ENCODE measurements around the gene C1QTNF8. TPM values are rescaled to one million over a fixed set of nuclear protein-coding genes. Genes with fewer than 3 reads are reported as not detected.

C1QTNF8 gene
- total and polyA plus RNA-seq, 2 donors (not counting 1 experiment from before 2014, with no cell fraction given) = not detected

GRCh38 chr16:1084971-1085370 is 11.1 kb downstream of the C1QTNF8 start:
- Mint-ChIP-seq H3K4me1 (no peaks in the 10 kb centered on the region), H3K4me3 (no peak overlapping the region), H3K27ac (no peak overlapping the region), H3K9me3 (ENCODE audit: insufficient read depth) (peaks cover 7% of the 10 kb centered on the region), H3K27me3 (peaks cover 7% of the 10 kb centered on the region)
- H3K9me3 ChIP-seq (ENCODE audit: control extremely low read depth in 1 of 3, control insufficient read depth in 2 of 3, insufficient read depth in 1 of 3, low read length in 2 of 3) = peaks cover 0 to 46% (median 14%) of the 10 kb centered on the region in 3 donors
- no peak for TF ChIP-seq CTCF (IDR thresholded peaks at IDR 0.05)
- no peaks in the 10 kb centered on the region for H3K4me1 ChIP-seq (ENCODE audit: control insufficient read depth in 2 of 2, insufficient read depth in 2 of 2, low read length in 2 of 2)
- ATAC-seq (ENCODE audit: low read depth) (no peak), DNase-seq (no peak)
- H3K27me3 ChIP-seq (replicated peaks in 1 of 4; ENCODE audit: control extremely low read depth in 1 of 4, control insufficient read depth in 3 of 4, insufficient read depth in 4 of 4, low read length in 3 of 4) = peaks cover 0 to 48% (median 0%) of the 10 kb centered on the region in 4 experiments
- no peaks in the 10 kb centered on the region for H3K79me2 ChIP-seq (ENCODE audit: control insufficient read depth, insufficient read depth, low read length)
- H2AFZ ChIP-seq (ENCODE audit: insufficient read depth, low read depth, low read length, poor library complexity, severe bottlenecking) = no peak overlapping the region
- ChIA-PET CTCF (no interaction called here), POLR2A (no interaction called here)
- WGBS (ENCODE audit: insufficient coverage) = 87% methylated on average over 4 of the region's 6 CpGs
- intact Hi-C loops (cut with micrococcal nuclease) = no loop called here
- no peaks in the 10 kb centered on the region for H3K36me3 ChIP-seq (replicated peaks in 1 of 2; ENCODE audit: control extremely low read depth in 1 of 2, control insufficient read depth in 1 of 2, extremely low read depth in 1 of 2, insufficient read depth in 2 of 2, low read length in 1 of 2)
- H3K27ac ChIP-seq (ENCODE audit: low read length in 2 of 2) = no peak overlapping the region
- no peak overlapping the region for H3K4me2 ChIP-seq (replicated peaks; ENCODE audit: low read depth, low read length, poor library complexity, severe bottlenecking)
- H3K4me3 ChIP-seq (ENCODE audit: control extremely low read depth in 1 of 5, extremely low read depth in 1 of 5, insufficient read depth in 1 of 5, low read depth in 2 of 5, low read length in 4 of 5) = no peak overlapping the region
- H3K9ac ChIP-seq (ENCODE audit: low read length) = no peak overlapping the region
- H4K20me1 ChIP-seq (ENCODE audit: control insufficient read depth, insufficient read depth, low read length, poor library complexity, severe bottlenecking) = no peaks in the 10 kb centered on the region

GRCh38 chr16:1082952-1083675 is 12.9 kb downstream of the C1QTNF8 start:
- no peak overlapping the region for H3K4me3 ChIP-seq (ENCODE audit: control extremely low read depth in 1 of 5, extremely low read depth in 1 of 5, insufficient read depth in 1 of 5, low read depth in 2 of 5, low read length in 4 of 5)
- intact Hi-C loops (cut with micrococcal nuclease) = no loop called here
- Mint-ChIP-seq H3K9me3 (ENCODE audit: insufficient read depth) (peaks cover 7% of the 10 kb centered on the region), H3K4me3 (no peak overlapping the region), H3K27ac (no peak overlapping the region), H3K4me1 (no peaks in the 10 kb centered on the region), H3K27me3 (peaks cover 7% of the 10 kb centered on the region)
- 22% methylated on average over 20 of the region's 34 CpGs for WGBS (ENCODE audit: insufficient coverage)
- H3K27ac ChIP-seq (ENCODE audit: low read length in 2 of 2) = no peak overlapping the region
- no peak overlapping the region for H3K9ac ChIP-seq (ENCODE audit: low read length)
- H2AFZ ChIP-seq (ENCODE audit: insufficient read depth, low read depth, low read length, poor library complexity, severe bottlenecking) = no peak overlapping the region
- H3K9me3 ChIP-seq (ENCODE audit: control extremely low read depth in 1 of 3, control insufficient read depth in 2 of 3, insufficient read depth in 1 of 3, low read length in 2 of 3) = peaks cover 0 to 46% (median 14%) of the 10 kb centered on the region in 3 donors
- POLR2A ChIA-PET = no interaction called here
- DNase-seq = no peak
- H3K79me2 ChIP-seq (ENCODE audit: control insufficient read depth, insufficient read depth, low read length) = no peaks in the 10 kb centered on the region
- no peak overlapping the region for H3K4me2 ChIP-seq (replicated peaks; ENCODE audit: low read depth, low read length, poor library complexity, severe bottlenecking)
- no peak for ATAC-seq (ENCODE audit: low read depth)
- no peaks in the 10 kb centered on the region for H3K4me1 ChIP-seq (ENCODE audit: control insufficient read depth in 2 of 2, insufficient read depth in 2 of 2, low read length in 2 of 2)
- TF ChIP-seq EZH2 (IDR thresholded peaks at IDR 0.05; ENCODE audit: borderline replicate concordance, insufficient read depth, low read depth, low read length, poor library complexity, severe bottlenecking) = no peak
- TF ChIP-seq CTCF (IDR thresholded peaks at IDR 0.05) = no peak
- peaks cover 0 to 30% (median 0%) of the 10 kb centered on the region in 4 experiments for H3K27me3 ChIP-seq (replicated peaks in 1 of 4; ENCODE audit: control extremely low read depth in 1 of 4, control insufficient read depth in 3 of 4, insufficient read depth in 4 of 4, low read length in 3 of 4)
- H3K36me3 ChIP-seq (replicated peaks in 1 of 2; ENCODE audit: control extremely low read depth in 1 of 2, control insufficient read depth in 1 of 2, extremely low read depth in 1 of 2, insufficient read depth in 2 of 2, low read length in 1 of 2) = no peaks in the 10 kb centered on the region
- CTCF ChIA-PET = no interaction called here
- H4K20me1 ChIP-seq (ENCODE audit: control insufficient read depth, insufficient read depth, low read length, poor library complexity, severe bottlenecking) = no peaks in the 10 kb centered on the region

All from B cell (primary cell).